H1 (cell line): Measurements from ENCODE around the gene AMN. TPM values are rescaled to one million over a fixed set of nuclear protein-coding genes. Genes with fewer than 3 reads are reported as not detected.

Experiments
- RFX5 ChIP-seq: IDR thresholded peaks from 2 replicates; pipeline ENCODE4 v1.6.1; 2011; ENCODE audit warnings: low read depth, low read length, improper control_type of control experiment, borderline replicate concordance
- SP2 ChIP-seq: IDR thresholded peaks from 2 replicates; pipeline ENCODE4 v1.6.1; 2012; ENCODE audit warnings: mild to moderate bottlenecking, low read length, inconsistent platforms
- polyA plus RNA-seq, 7 experiments: library from polyadenylated mRNA; depleted of rRNA in 3 of 7; stranded (reverse) in 5 of 7; unstranded in 2 of 7; fragments of >200 nt in 5 of 7; fragments of 200-250 nt in 2 of 7; gene quantifications; 1 replicate in 5 of 7; 2 replicates in 1 of 7; 4 replicates in 1 of 7; pipeline versions ENCODE4 v1.2.1 to v1.2.3, GENCODE V29; 2011 to 2013; ENCODE audit warnings: missing spikeins in 2 of 7, mixed read lengths in 2 of 7
- total RNA-seq: library from RNA; stranded (reverse); fragmentation: NEBNext Ultra II Directional; extraction: Animal tissue kit (Norgen Biotek cat#: 25700); gene quantifications from 2 replicates; pipeline ENCODE4 v1.2.1, GENCODE V29; 2021
- TF ChIP-seq, protein P1 (sequence below): fragments of 300-600 bp; sonication (generic); IDR thresholded peaks from 2 replicates; pipeline ENCODE4 v1.7.1; 2012; ENCODE audit warnings: low read length, moderate library complexity, mild to moderate bottlenecking, inconsistent platforms; ENCODE audit not compliant: insufficient replicate concordance

AMN gene
- total and polyA plus RNA-seq, 2 of the 8 experiments (the other 6 are each of a cell fraction or from before 2014, with no cell fraction given), result 0.77 to 1.5 TPM

DNA sequence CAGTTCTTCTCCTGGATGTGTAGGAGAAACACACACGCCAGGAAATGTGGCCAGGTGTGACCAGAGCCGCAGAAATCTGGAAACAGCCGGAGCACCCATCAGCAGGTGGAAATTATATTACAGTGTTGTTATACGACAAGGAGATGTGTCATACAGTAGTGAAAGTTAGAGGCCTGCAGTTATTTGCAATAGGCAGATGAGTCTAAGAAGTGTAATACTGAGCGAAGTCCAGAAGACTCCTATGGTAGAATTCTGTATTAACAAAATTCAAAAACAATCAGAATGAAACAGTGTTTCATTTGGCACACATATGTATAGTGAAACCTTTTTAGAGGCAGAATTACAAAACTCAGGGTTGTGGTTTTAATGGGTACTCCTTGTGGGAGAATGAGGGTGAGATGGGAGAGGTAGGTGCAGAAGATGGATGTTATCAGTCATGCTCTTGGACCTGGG lies 39.3 kb upstream of the AMN start (continued):
- TF ChIP-seq, protein P1, sequence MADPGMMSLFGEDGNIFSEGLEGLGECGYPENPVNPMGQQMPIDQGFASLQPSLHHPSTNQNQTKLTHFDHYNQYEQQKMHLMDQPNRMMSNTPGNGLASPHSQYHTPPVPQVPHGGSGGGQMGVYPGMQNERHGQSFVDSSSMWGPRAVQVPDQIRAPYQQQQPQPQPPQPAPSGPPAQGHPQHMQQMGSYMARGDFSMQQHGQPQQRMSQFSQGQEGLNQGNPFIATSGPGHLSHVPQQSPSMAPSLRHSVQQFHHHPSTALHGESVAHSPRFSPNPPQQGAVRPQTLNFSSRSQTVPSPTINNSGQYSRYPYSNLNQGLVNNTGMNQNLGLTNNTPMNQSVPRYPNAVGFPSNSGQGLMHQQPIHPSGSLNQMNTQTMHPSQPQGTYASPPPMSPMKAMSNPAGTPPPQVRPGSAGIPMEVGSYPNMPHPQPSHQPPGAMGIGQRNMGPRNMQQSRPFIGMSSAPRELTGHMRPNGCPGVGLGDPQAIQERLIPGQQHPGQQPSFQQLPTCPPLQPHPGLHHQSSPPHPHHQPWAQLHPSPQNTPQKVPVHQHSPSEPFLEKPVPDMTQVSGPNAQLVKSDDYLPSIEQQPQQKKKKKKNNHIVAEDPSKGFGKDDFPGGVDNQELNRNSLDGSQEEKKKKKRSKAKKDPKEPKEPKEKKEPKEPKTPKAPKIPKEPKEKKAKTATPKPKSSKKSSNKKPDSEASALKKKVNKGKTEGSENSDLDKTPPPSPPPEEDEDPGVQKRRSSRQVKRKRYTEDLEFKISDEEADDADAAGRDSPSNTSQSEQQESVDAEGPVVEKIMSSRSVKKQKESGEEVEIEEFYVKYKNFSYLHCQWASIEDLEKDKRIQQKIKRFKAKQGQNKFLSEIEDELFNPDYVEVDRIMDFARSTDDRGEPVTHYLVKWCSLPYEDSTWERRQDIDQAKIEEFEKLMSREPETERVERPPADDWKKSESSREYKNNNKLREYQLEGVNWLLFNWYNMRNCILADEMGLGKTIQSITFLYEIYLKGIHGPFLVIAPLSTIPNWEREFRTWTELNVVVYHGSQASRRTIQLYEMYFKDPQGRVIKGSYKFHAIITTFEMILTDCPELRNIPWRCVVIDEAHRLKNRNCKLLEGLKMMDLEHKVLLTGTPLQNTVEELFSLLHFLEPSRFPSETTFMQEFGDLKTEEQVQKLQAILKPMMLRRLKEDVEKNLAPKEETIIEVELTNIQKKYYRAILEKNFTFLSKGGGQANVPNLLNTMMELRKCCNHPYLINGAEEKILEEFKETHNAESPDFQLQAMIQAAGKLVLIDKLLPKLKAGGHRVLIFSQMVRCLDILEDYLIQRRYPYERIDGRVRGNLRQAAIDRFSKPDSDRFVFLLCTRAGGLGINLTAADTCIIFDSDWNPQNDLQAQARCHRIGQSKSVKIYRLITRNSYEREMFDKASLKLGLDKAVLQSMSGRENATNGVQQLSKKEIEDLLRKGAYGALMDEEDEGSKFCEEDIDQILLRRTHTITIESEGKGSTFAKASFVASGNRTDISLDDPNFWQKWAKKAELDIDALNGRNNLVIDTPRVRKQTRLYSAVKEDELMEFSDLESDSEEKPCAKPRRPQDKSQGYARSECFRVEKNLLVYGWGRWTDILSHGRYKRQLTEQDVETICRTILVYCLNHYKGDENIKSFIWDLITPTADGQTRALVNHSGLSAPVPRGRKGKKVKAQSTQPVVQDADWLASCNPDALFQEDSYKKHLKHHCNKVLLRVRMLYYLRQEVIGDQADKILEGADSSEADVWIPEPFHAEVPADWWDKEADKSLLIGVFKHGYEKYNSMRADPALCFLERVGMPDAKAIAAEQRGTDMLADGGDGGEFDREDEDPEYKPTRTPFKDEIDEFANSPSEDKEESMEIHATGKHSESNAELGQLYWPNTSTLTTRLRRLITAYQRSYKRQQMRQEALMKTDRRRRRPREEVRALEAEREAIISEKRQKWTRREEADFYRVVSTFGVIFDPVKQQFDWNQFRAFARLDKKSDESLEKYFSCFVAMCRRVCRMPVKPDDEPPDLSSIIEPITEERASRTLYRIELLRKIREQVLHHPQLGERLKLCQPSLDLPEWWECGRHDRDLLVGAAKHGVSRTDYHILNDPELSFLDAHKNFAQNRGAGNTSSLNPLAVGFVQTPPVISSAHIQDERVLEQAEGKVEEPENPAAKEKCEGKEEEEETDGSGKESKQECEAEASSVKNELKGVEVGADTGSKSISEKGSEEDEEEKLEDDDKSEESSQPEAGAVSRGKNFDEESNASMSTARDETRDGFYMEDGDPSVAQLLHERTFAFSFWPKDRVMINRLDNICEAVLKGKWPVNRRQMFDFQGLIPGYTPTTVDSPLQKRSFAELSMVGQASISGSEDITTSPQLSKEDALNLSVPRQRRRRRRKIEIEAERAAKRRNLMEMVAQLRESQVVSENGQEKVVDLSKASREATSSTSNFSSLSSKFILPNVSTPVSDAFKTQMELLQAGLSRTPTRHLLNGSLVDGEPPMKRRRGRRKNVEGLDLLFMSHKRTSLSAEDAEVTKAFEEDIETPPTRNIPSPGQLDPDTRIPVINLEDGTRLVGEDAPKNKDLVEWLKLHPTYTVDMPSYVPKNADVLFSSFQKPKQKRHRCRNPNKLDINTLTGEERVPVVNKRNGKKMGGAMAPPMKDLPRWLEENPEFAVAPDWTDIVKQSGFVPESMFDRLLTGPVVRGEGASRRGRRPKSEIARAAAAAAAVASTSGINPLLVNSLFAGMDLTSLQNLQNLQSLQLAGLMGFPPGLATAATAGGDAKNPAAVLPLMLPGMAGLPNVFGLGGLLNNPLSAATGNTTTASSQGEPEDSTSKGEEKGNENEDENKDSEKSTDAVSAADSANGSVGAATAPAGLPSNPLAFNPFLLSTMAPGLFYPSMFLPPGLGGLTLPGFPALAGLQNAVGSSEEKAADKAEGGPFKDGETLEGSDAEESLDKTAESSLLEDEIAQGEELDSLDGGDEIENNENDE, result no peak
- TF ChIP-seq RFX5 (no peak), SP2 (no peak)
